Liver (tissue), 9 donors: ENCODE data around the gene ELAVL1. TPM values are rescaled to one million over a fixed set of nuclear protein-coding genes. Genes with fewer than 3 reads are reported as not detected.

Experiments
- DNase-seq: peaks from one replicate; pipeline ENCODE4 v3.0.0-alpha.2; 2017; ENCODE audit warnings: low spot score
- H3K27ac ChIP-seq, 2 donors: one replicate each; pipeline ENCODE4 v1.7.0; 2013; ENCODE audit warnings: inconsistent platforms in 2 of 2, low read length in 2 of 2, control low read depth in 1 of 2, low read depth in 1 of 2, mild to moderate bottlenecking in 1 of 2
- H3K27me3 ChIP-seq, 4 donors: one replicate each; pipeline versions ENCODE4 v1.6.1 to v1.7.0; 2013; ENCODE audit warnings: low read length in 3 of 4, inconsistent platforms in 1 of 4, mild to moderate bottlenecking in 1 of 4, moderate library complexity in 1 of 4; ENCODE audit not compliant: control insufficient read depth in 4 of 4, insufficient read depth in 4 of 4
- H3K36me3 ChIP-seq, 4 donors: one replicate each; pipeline versions ENCODE4 v1.6.1 to v1.7.0; 2013; ENCODE audit warnings: low read length in 3 of 4, mild to moderate bottlenecking in 3 of 4, low read depth in 1 of 4, moderate library complexity in 1 of 4; ENCODE audit not compliant: control insufficient read depth in 4 of 4, insufficient read depth in 3 of 4
- H3K4me1 ChIP-seq, 4 donors: one replicate each; pipeline versions ENCODE4 v1.6.1 to v1.7.0; 2013; ENCODE audit warnings: low read length in 3 of 4, mild to moderate bottlenecking in 3 of 4, moderate library complexity in 1 of 4; ENCODE audit not compliant: control insufficient read depth in 4 of 4, insufficient read depth in 4 of 4
- H3K4me3 ChIP-seq, 3 donors: one replicate each; pipeline versions ENCODE4 v1.6.1 to v1.7.0; 2013; ENCODE audit warnings: low read length in 3 of 3, control low read depth in 1 of 3, low read depth in 1 of 3, mild to moderate bottlenecking in 1 of 3
- H3K9ac ChIP-seq, 2 donors: one replicate each; pipeline ENCODE4 v1.7.0; 2013; ENCODE audit warnings: low read length in 2 of 2, mild to moderate bottlenecking in 2 of 2, moderate library complexity in 2 of 2, control low read depth in 1 of 2, low read depth in 1 of 2
- H3K9me3 ChIP-seq, 4 donors: one replicate each; pipeline versions ENCODE4 v1.6.1 to v1.7.0; 2013; ENCODE audit warnings: low read length in 3 of 4; ENCODE audit not compliant: control insufficient read depth in 4 of 4
- ATF3 ChIP-seq: IDR thresholded peaks from 2 replicates; pipeline ENCODE4 v1.6.1; 2016; ENCODE audit warnings: antibody characterized with exemption
- FOXA1 ChIP-seq: IDR thresholded peaks from 2 replicates; pipeline ENCODE4 v1.6.1; 2016; ENCODE audit warnings: antibody characterized with exemption
- FOXA2 ChIP-seq: IDR thresholded peaks from 2 replicates; pipeline ENCODE4 v1.6.1; 2016; ENCODE audit warnings: antibody characterized with exemption
- GABPA ChIP-seq, 2 donors: IDR thresholded peaks in 1 of 2; conservative IDR thresholded peaks in 1 of 2; 2 replicates each; pipeline ENCODE4 v1.6.1; 2016; ENCODE audit warnings: antibody characterized with exemption in 2 of 2, mild to moderate bottlenecking in 1 of 2, moderate library complexity in 1 of 2
- HNF4A ChIP-seq, 2 donors: conservative IDR thresholded peaks; 2 replicates each; pipeline ENCODE4 v1.6.1; 2016; ENCODE audit warnings: antibody characterized with exemption in 2 of 2, mild to moderate bottlenecking in 2 of 2
- HNF4G ChIP-seq: IDR thresholded peaks from 2 replicates; pipeline ENCODE4 v1.6.1; 2016; ENCODE audit warnings: antibody characterized with exemption
- JUND ChIP-seq, 2 donors: IDR thresholded peaks; 2 replicates each; pipeline ENCODE4 v1.6.1; 2016; ENCODE audit warnings: antibody characterized with exemption in 2 of 2
- MAX ChIP-seq: IDR thresholded peaks from 2 replicates; pipeline ENCODE4 v1.6.1; 2016; ENCODE audit warnings: antibody characterized with exemption
- RAD21 ChIP-seq, 2 donors: IDR thresholded peaks; 2 replicates each; pipeline ENCODE4 v1.6.1; 2016; ENCODE audit warnings: antibody characterized with exemption in 2 of 2, mild to moderate bottlenecking in 2 of 2
- TAF1 ChIP-seq: conservative IDR thresholded peaks from 2 replicates; pipeline ENCODE4 v1.6.1; 2016; ENCODE audit warnings: antibody characterized with exemption, mild to moderate bottlenecking
- YY1 ChIP-seq: IDR thresholded peaks from 2 replicates; pipeline ENCODE4 v1.6.1; 2016; ENCODE audit warnings: antibody characterized with exemption, mild to moderate bottlenecking
- ZBTB33 ChIP-seq: IDR thresholded peaks from 2 replicates; pipeline ENCODE4 v1.6.1; 2016; ENCODE audit warnings: antibody characterized with exemption
- WGBS: extraction: QIAGEN DNeasy Blood & Tissue Kit; methylation state at CpG from one replicate; pipeline ENCODE4 v1.1.7; 2013; 5-methylcytosine and 5-hydroxymethylcytosine counted together
- polyA plus RNA-seq, 2 donors: library from polyadenylated mRNA; stranded (reverse) in 1 of 2; unstranded in 1 of 2; fragments of 200-250 nt in 1 of 2; fragments of >200 nt in 1 of 2; fragmentation: Nextera tagmentation in 1 of 2; extraction: Ambion mirVana in 1 of 2; gene quantifications; one replicate each; pipeline versions ENCODE4 v1.2.1 to v1.2.3, GENCODE V29; 2013 to 2015
- total RNA-seq, 2 donors: library from RNA; depleted of rRNA; stranded (reverse); fragments of >200 nt; gene quantifications; one replicate each; pipeline ENCODE4 v1.2.3, GENCODE V29; 2014
- donor health status: healthy.
- donor health status: healthy.
- donor health status: healthy.
- donor health status: healthy.
- donor health status: healthy.

The ELAVL1 gene
- total and polyA plus RNA-seq, 4 donors = 14.4 to 33.7 (median 19.1) TPM

- H3K27me3 ChIP-seq = no peaks in the 10 kb centered on the region
- H3K36me3 ChIP-seq = peaks cover 6 to 47% (median 17%) of the 10 kb centered on the region in 4 donors
- no peak overlapping the region for H3K4me3 ChIP-seq
- TF ChIP-seq FOXA2 (no peak), MAX (no peak), HNF4A (conservative IDR thresholded peaks at IDR 0.05) (no peak)
- peaks cover 3 to 25% (median 18%) of the 10 kb centered on the region in 4 donors for H3K4me1 ChIP-seq
- no peak for DNase-seq
- no peak overlapping the region for H3K9ac ChIP-seq
- H3K9me3 ChIP-seq = no peaks in the 10 kb centered on the region
- 92% methylated on average over 12 of the region's 12 CpGs for WGBS
- H3K27ac ChIP-seq = no peak overlapping the region
Measured at GRCh38 chr19:7965259-7965841, 40.1 kb downstream of the ELAVL1 start.

GRCh38 chr19:7963566-7963965 lies 41.9 kb downstream of the ELAVL1 start:
- TF ChIP-seq GABPA (IDR thresholded peaks at IDR 0.05 in 1 of 2, conservative IDR thresholded peaks at IDR 0.05 in 1 of 2) (no peak), YY1 (no peak), ATF3 (no peak), FOXA2 (no peak), JUND (IDR thresholded peaks at IDR 0.05) (no peak), FOXA1 (no peak), HNF4G (no peak)
- Histone ChIP-seq H3K9ac (no peak overlapping the region), H3K4me3 (no peak overlapping the region), H3K27me3 (no peaks in the 10 kb centered on the region), H3K36me3 (peaks cover 6 to 41% (median 17%) of the 10 kb centered on the region in 4 donors), H3K9me3 (no peaks in the 10 kb centered on the region), H3K27ac (no peak overlapping the region), H3K4me1 (peaks cover 3 to 25% (median 18%) of the 10 kb centered on the region in 4 donors)
- 97% methylated on average over 25 of the region's 25 CpGs for WGBS
- DNase-seq = no peak

GRCh38 chr19:7962644-7963268 lies 42.7 kb downstream of the ELAVL1 start:
- H3K27ac ChIP-seq = peak overlapping the region; percentile 44 to 62
- DNase-seq = no peak
- TF ChIP-seq RAD21 (IDR thresholded peaks at IDR 0.05) (no peak), TAF1 (no peak), YY1 (no peak), ZBTB33 (no peak)
- peaks cover 3 to 25% (median 18%) of the 10 kb centered on the region in 4 donors for H3K4me1 ChIP-seq
- H3K36me3 ChIP-seq = peaks cover 6 to 35% (median 20%) of the 10 kb centered on the region in 4 donors
- peak overlapping the region in 1 of 2 donors; percentile 63 for H3K9ac ChIP-seq
- WGBS = 51% methylated on average over 22 of the region's 22 CpGs
- H3K9me3 ChIP-seq = no peaks in the 10 kb centered on the region
- no peaks in the 10 kb centered on the region for H3K27me3 ChIP-seq
- peak overlapping the region in 1 of 3 donors; percentile 29 for H3K4me3 ChIP-seq
